Esophagus muscularis mucosa (tissue), 4 donors: ENCODE data around the gene AP1B1. TPM values are rescaled to one million over a fixed set of nuclear protein-coding genes. Genes with fewer than 3 reads are reported as not detected.

Experiments
- DNase-seq: peaks from one replicate; pipeline ENCODE4 v3.0.0-alpha.2; 2017; ENCODE audit errors: extremely low spot score
- H3K27ac ChIP-seq, 4 donors: fragments of 200-600 bp; sonication (generic); replicated peaks in 1 of 4; 1 replicate in 3 of 4; 2 replicates in 1 of 4; pipeline ENCODE4 v1.5.1; 2016 to 2019; ENCODE audit warnings: mild to moderate bottlenecking in 1 of 4
- H3K27me3 ChIP-seq, 4 donors: fragments of 200-600 bp; sonication (generic); one replicate each; pipeline versions ENCODE4 v1.5.1 to v1.6.0; 2016 to 2019
- H3K36me3 ChIP-seq, 4 donors: fragments of 200-600 bp; sonication (generic); one replicate each; pipeline ENCODE4 v1.5.1; 2016 to 2019
- H3K4me1 ChIP-seq, 4 donors: fragments of 200-600 bp; sonication (generic); one replicate each; pipeline ENCODE4 v1.5.1; 2016 to 2019
- H3K4me3 ChIP-seq, 4 donors: fragments of 200-600 bp; sonication (generic); 1 replicate in 2 of 4; 2 replicates in 2 of 4; pipeline ENCODE4 v1.5.1; 2016 to 2019; ENCODE audit warnings: mild to moderate bottlenecking in 4 of 4, moderate library complexity in 1 of 4
- H3K9me3 ChIP-seq, 4 donors: fragments of 200-600 bp; sonication (generic); 1 replicate in 3 of 4; 2 replicates in 1 of 4; pipeline ENCODE4 v1.5.1; 2016 to 2019
- EP300 ChIP-seq: sonication (generic); formaldehyde crosslinking; IDR thresholded peaks from one replicate; pipeline ENCODE4 v1.6.1; 2017; ENCODE audit warnings: antibody characterized with exemption
- POLR2A ChIP-seq: fragments of 450-650 bp; IDR thresholded peaks from one replicate; pipeline ENCODE4 v1.6.1; 2017; ENCODE audit warnings: antibody characterized with exemption, moderate library complexity, mild to moderate bottlenecking, low read depth
- POLR2AphosphoS5 ChIP-seq, 2 donors: sonication (generic); formaldehyde crosslinking; IDR thresholded peaks; one replicate each; pipeline ENCODE4 v1.6.1; 2017; ENCODE audit warnings: antibody characterized with exemption in 2 of 2
- WGBS: methylation state at CpG from one replicate; pipeline ENCODE4 v1.1.5; 2018; 5-methylcytosine and 5-hydroxymethylcytosine counted together
- intact Hi-C: fragments of 100-400 bp; cut with DNase I; formaldehyde crosslinking; loops from one replicate; pipeline ENCODE4 v1.15.1; 2023
- total RNA-seq, 4 donors: library from RNA; depleted of rRNA; stranded (reverse); fragments of >200 nt; gene quantifications; one replicate each; pipeline versions ENCODE4 v1.1.0 to v1.2.1, GENCODE V29; 2016
- TF ChIP-seq, protein P1 (sequence below), 3 experiments: fragments of 200-600 bp in 2 of 3; fragments of 450-650 bp in 1 of 3; sonication (generic) in 2 of 3; IDR thresholded peaks; one replicate each; pipeline ENCODE4 v1.5.1; 2017 to 2019; ENCODE audit warnings: antibody characterized with exemption in 3 of 3, mild to moderate bottlenecking in 2 of 3, moderate library complexity in 1 of 3

Gene AP1B1
- total RNA-seq, 4 donors from 2014 or later, result 55.6 to 72.2 (median 57.4) TPM

DNA sequence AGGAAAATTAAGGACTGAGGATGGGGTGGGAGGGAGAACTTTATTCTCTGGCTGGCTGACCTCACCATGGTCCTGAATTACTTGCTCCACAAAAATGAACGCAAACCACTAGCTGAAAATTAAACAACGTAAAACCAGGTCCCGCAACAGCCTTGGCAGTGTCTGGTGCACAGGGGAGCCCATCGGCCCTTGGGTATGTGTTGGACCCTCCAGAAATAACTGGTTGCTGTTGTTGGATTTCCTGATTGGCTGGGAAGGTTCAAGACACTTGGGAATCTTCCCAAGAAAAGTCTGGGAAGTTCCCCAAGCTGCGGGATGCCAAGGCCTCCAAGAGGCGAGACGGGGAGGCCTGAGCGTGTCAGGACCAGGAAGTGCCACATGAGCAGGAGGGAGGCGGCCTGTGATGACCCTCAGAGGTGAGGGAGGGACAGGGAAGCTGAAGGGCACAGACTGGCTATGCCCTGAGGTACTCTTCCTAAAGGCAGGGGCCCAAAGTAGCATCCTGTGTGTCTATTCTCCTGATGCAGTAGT, 62.5 kb downstream of the AP1B1 start:
- intact Hi-C loops, result no loop called here
- peaks cover 16 to 49% (median 46%) of the 10 kb centered on the region in 4 donors for H3K36me3 ChIP-seq
- 61% methylated on average over 9 of the region's 9 CpGs for WGBS
- TF ChIP-seq EP300 (no peak), POLR2AphosphoS5 (IDR thresholded peaks at IDR 0.05) (no peak), POLR2A (no peak)
- TF ChIP-seq, protein P1, sequence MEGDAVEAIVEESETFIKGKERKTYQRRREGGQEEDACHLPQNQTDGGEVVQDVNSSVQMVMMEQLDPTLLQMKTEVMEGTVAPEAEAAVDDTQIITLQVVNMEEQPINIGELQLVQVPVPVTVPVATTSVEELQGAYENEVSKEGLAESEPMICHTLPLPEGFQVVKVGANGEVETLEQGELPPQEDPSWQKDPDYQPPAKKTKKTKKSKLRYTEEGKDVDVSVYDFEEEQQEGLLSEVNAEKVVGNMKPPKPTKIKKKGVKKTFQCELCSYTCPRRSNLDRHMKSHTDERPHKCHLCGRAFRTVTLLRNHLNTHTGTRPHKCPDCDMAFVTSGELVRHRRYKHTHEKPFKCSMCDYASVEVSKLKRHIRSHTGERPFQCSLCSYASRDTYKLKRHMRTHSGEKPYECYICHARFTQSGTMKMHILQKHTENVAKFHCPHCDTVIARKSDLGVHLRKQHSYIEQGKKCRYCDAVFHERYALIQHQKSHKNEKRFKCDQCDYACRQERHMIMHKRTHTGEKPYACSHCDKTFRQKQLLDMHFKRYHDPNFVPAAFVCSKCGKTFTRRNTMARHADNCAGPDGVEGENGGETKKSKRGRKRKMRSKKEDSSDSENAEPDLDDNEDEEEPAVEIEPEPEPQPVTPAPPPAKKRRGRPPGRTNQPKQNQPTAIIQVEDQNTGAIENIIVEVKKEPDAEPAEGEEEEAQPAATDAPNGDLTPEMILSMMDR (IDR thresholded peaks at IDR 0.05), result no peak
- no peaks in the 10 kb centered on the region for H3K27me3 ChIP-seq
- H3K4me3 ChIP-seq, result no peak overlapping the region
- no peak overlapping the region for H3K27ac ChIP-seq
- H3K4me1 ChIP-seq, result peaks cover 4 to 16% (median 5%) of the 10 kb centered on the region in 4 donors
- no peak for DNase-seq
- H3K9me3 ChIP-seq, result no peaks in the 10 kb centered on the region

DNA sequence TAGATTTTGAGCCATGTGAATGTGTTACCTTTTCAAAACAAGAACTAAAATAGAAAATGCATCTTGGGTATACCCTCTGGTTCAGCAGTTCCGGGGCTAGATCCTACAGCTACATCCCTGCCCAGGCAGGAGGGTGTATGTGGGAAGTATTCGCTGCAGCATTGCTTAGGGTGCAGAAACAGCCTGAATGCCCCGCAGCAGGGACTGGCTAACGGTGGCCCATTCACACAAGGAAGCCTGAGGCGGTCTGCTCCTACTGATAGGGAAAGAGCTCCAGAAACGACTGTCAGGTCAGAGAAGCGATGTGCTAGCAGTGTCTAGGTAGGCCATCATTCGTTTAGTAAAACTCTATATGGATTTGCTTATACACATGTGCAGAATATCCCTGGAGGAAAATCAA, 63.0 kb downstream of the AP1B1 start:
- no peak for DNase-seq
- intact Hi-C loops, result no loop called here
- TF ChIP-seq EP300 (no peak), POLR2A (no peak), POLR2AphosphoS5 (IDR thresholded peaks at IDR 0.05) (no peak)
- TF ChIP-seq, protein P1 (IDR thresholded peaks at IDR 0.05), result no peak
- H3K36me3 ChIP-seq, result peaks cover 15 to 44% (median 41%) of the 10 kb centered on the region in 4 donors
- no peaks in the 10 kb centered on the region for H3K9me3 ChIP-seq
- 78% methylated on average over 8 of the region's 8 CpGs for WGBS
- peaks cover 0 to 11% (median 2%) of the 10 kb centered on the region in 4 donors for H3K4me1 ChIP-seq
- no peaks in the 10 kb centered on the region for H3K27me3 ChIP-seq
- H3K27ac ChIP-seq, result no peak overlapping the region
- H3K4me3 ChIP-seq, result no peak overlapping the region

DNA sequence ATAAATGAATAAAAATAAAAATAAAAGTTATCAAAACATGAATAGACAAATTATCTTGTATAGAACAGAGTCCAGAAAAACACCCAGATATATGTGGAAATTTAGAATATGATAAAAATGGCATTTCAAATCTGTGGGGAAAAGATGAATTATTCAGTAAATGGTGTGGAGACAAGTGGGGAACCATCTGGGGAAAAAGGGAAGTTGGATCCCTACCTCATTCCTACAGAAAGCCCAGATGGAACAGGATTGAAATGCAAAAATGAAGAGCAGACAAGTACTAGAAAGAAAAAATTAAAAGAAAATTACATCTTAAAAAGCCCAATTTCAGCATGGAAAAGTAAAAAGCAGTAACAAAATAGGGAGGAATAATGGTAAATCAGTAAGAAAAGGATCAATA, 64.7 kb downstream of the AP1B1 start:
- Histone ChIP-seq H3K27me3 (no peaks in the 10 kb centered on the region), H3K4me3 (no peak overlapping the region), H3K9me3 (no peaks in the 10 kb centered on the region), H3K27ac (no peak overlapping the region), H3K4me1 (peaks cover 0 to 10% (median 0%) of the 10 kb centered on the region in 4 donors), H3K36me3 (peaks cover 4 to 27% (median 24%) of the 10 kb centered on the region in 4 donors)
- TF ChIP-seq POLR2AphosphoS5 (IDR thresholded peaks at IDR 0.05), result no peak
- no peak for DNase-seq
- intact Hi-C loops, result no loop called here

DNA sequence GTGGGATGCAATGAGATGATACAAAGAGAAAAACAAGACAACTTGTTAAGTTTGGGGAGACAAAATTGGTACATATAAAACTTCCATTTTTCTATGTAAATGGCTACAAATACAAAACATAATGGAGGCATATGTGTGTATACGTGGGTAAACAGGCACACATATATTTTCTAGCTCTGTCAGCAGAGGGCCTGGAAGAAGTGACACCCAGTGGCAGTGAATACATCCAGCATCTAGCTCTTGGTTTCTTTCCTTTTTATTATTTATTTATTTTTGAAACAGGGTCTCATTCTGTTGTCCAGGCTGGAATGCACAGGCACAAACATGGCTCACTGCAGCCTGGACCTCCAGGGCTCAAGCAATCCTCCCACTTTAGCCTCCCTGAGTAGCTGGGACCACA, 67.8 kb downstream of the AP1B1 start:
- Histone ChIP-seq H3K4me3 (no peak overlapping the region), H3K36me3 (no peaks in the 10 kb centered on the region), H3K9me3 (no peaks in the 10 kb centered on the region), H3K27me3 (peaks cover 0 to 14% (median 2%) of the 10 kb centered on the region in 4 donors), H3K4me1 (peaks cover 4 to 5% (median 4%) of the 10 kb centered on the region in 4 donors), H3K27ac (no peak overlapping the region)
- WGBS, result 58% methylated on average over 1 of the region's 1 CpG
- intact Hi-C loops, result no loop called here
- no peak for DNase-seq
- TF ChIP-seq POLR2AphosphoS5 (IDR thresholded peaks at IDR 0.05) (no peak), EP300 (no peak), POLR2A (no peak)
- TF ChIP-seq, protein P1 (IDR thresholded peaks at IDR 0.05), result no peak

DNA sequence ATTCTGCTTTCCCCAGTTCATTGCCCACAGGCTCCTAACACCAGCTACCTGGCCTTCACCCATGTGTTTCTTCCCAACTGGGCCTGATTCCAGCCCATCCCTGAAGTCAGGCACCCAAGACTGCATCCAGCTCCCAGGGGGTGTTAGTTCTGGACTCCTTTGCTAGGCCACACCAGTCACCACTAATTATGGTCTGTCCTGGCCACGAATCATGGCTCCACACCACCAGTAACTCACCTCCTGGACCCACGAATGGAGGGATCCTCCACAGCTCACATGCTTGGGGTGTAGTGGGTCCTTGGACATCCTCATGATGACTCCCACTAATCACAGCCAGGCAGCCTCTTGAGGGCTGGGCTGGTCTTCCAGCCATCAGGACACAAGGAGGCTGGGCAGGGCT, 69.3 kb downstream of the AP1B1 start:
- Histone ChIP-seq H3K4me1 (peaks cover 13 to 20% (median 19%) of the 10 kb centered on the region in 4 donors), H3K36me3 (no peaks in the 10 kb centered on the region), H3K27ac (no peak overlapping the region), H3K4me3 (no peak overlapping the region), H3K9me3 (no peaks in the 10 kb centered on the region), H3K27me3 (peaks cover 0 to 29% (median 8%) of the 10 kb centered on the region in 4 donors)
- TF ChIP-seq EP300, result no peak
- no peak for TF ChIP-seq POLR2A
- no peak for TF ChIP-seq POLR2AphosphoS5 (IDR thresholded peaks at IDR 0.05)
- TF ChIP-seq, protein P1 (IDR thresholded peaks at IDR 0.05), result no peak
- intact Hi-C loops, result no loop called here
- DNase-seq, result no peak
- 89% methylated on average over 2 of the region's 2 CpGs for WGBS
